HUES6 (cell line): ENCODE data around the gene KBTBD4.

Source experiments
- H3K27ac ChIP-seq: 2 replicates; pipeline ENCODE4 v1.7.0; 2013; ENCODE audit warnings: low read depth, mild to moderate bottlenecking, low read length, inconsistent platforms
- H3K27me3 ChIP-seq: 2 replicates; pipeline ENCODE4 v1.6.1; 2013; ENCODE audit warnings: low read length; ENCODE audit not compliant: control insufficient read depth, insufficient read depth
- H3K36me3 ChIP-seq: 2 replicates; pipeline ENCODE4 v1.6.1; 2013; ENCODE audit warnings: low read length; ENCODE audit not compliant: control insufficient read depth, insufficient read depth
- H3K4me1 ChIP-seq: 2 replicates; pipeline ENCODE4 v1.6.1; 2013; ENCODE audit warnings: low read length; ENCODE audit not compliant: control insufficient read depth, insufficient read depth
- H3K4me3 ChIP-seq: 2 replicates; pipeline ENCODE4 v1.5.1; 2013; ENCODE audit warnings: low read depth, low read length
- H3K9ac ChIP-seq: one replicate; pipeline ENCODE4 v1.6.1; 2013; ENCODE audit warnings: mild to moderate bottlenecking, low read length
- H3K9me3 ChIP-seq: 2 replicates; pipeline ENCODE4 v1.6.1; 2013; ENCODE audit warnings: low read depth, low read length; ENCODE audit not compliant: control insufficient read depth, insufficient read depth

The KBTBD4 gene

DNA sequence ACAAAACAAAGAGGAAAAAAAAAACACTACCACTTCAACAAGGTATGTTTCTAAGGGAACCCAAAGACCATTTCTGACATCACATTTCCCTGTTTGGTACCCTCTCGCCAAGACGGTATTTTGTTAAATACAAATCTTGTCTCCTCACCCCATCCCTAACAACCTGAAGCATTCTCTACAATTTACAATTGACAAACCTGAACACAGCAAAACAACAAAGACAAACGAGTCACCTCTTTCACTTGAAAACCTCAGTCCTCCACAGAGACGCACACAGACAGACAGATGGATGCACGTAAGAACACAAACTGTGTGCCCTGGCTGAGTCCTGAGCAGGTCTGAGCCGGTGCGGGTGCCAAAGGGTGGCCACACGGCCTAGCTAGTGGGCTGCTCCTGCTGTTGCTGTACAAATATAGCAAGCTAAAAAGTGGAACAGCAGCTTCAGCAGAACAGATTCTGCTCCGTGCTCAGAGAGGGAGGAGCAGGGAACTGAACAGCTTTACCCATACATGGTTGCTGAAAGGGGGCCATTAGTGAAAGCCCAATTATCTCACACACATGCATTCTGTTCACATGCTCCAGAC lies 54.4 kb downstream of the KBTBD4 start:
- Histone ChIP-seq H3K9ac (peak overlapping the region; percentile 7), H3K4me3 (peak overlapping the region; percentile 19; the same call in 1 of the 2 replicates)

GRCh38 chr11:47523490-47524225 lies 55.1 kb downstream of the KBTBD4 start:
- H3K9me3 ChIP-seq: no peaks in the 10 kb centered on the region
- H3K4me3 ChIP-seq: peak overlapping the region; percentile 19; the same call in 1 of the 2 replicates
- H3K36me3 ChIP-seq: no peaks in the 10 kb centered on the region; the same call in 1 of the 2 replicates
- peaks cover 45% of the 10 kb centered on the region for H3K4me1 ChIP-seq
- H3K27ac ChIP-seq: no peak overlapping the region
- H3K27me3 ChIP-seq: no peaks in the 10 kb centered on the region
- H3K9ac ChIP-seq: peak overlapping the region; percentile 2

More for the DNA sequence above, 54.4 kb downstream of the KBTBD4 start:
- peaks cover 40% of the 10 kb centered on the region for H3K4me1 ChIP-seq
- no peaks in the 10 kb centered on the region; the same call in 1 of the 2 replicates for H3K36me3 ChIP-seq
- H3K27me3 ChIP-seq: no peaks in the 10 kb centered on the region
- no peaks in the 10 kb centered on the region for H3K9me3 ChIP-seq
- H3K27ac ChIP-seq: peak overlapping the region; percentile 32
